HEK293T (cell line): ENCODE results near the gene C2CD3.

Experiments
- ARNT ChIP-seq: fragments of 450-650 bp; IDR thresholded peaks from 2 replicates; pipeline ENCODE4 v1.6.1; 2017; ENCODE audit warnings: mild to moderate bottlenecking
- BHLHE40 ChIP-seq: fragments of 450-650 bp; IDR thresholded peaks from 2 replicates; pipeline ENCODE4 v1.6.1; 2016; ENCODE audit warnings: mild to moderate bottlenecking, moderate library complexity, borderline replicate concordance
- FOXA1 ChIP-seq: fragments of 450-650 bp; IDR thresholded peaks from 2 replicates; pipeline ENCODE4 v1.6.1; 2016; ENCODE audit warnings: mild to moderate bottlenecking
- FOXM1 ChIP-seq: fragments of 450-650 bp; IDR thresholded peaks from 2 replicates; pipeline ENCODE4 v1.6.1; 2017; ENCODE audit warnings: mild to moderate bottlenecking, borderline replicate concordance
- HDGF ChIP-seq: fragments of 450-650 bp; IDR thresholded peaks from 2 replicates; pipeline ENCODE4 v1.6.1; 2017; ENCODE audit warnings: antibody characterized with exemption, borderline replicate concordance
- L3MBTL2 ChIP-seq: fragments of 450-650 bp; conservative IDR thresholded peaks from 2 replicates; pipeline ENCODE4 v1.6.1; 2016; ENCODE audit warnings: mild to moderate bottlenecking
- PKNOX1 ChIP-seq: fragments of 450-650 bp; IDR thresholded peaks from 2 replicates; pipeline ENCODE4 v1.6.1; 2016
- SP1 ChIP-seq: fragments of 450-650 bp; IDR thresholded peaks from 2 replicates; pipeline ENCODE4 v1.6.1; 2017
- TARDBP ChIP-seq: fragments of 450-650 bp; IDR thresholded peaks from 2 replicates; pipeline ENCODE4 v1.6.1; 2016
- ZNF384 ChIP-seq: fragments of 450-650 bp; IDR thresholded peaks from 2 replicates; pipeline ENCODE4 v1.6.1; 2016

- TF ChIP-seq FOXA1 (no peak), L3MBTL2 (no peak), BHLHE40 (no peak), ARNT (no peak), TARDBP (no peak), SP1 (no peak), FOXM1 (no peak), ZNF384 (no peak), HDGF (no peak), PKNOX1 (no peak)
These were observed 154.7 kb downstream of the C2CD3 start for GRCh38 chr11:74015919-74016684.
